ENCODE results near the gene KCNMA1. TPM values are rescaled to one million over a fixed set of nuclear protein-coding genes. Genes with fewer than 3 reads are reported as not detected.

The KCNMA1 gene
- total RNA-seq, 1 donor from 2014 or later, result 30.1 TPM

DNA sequence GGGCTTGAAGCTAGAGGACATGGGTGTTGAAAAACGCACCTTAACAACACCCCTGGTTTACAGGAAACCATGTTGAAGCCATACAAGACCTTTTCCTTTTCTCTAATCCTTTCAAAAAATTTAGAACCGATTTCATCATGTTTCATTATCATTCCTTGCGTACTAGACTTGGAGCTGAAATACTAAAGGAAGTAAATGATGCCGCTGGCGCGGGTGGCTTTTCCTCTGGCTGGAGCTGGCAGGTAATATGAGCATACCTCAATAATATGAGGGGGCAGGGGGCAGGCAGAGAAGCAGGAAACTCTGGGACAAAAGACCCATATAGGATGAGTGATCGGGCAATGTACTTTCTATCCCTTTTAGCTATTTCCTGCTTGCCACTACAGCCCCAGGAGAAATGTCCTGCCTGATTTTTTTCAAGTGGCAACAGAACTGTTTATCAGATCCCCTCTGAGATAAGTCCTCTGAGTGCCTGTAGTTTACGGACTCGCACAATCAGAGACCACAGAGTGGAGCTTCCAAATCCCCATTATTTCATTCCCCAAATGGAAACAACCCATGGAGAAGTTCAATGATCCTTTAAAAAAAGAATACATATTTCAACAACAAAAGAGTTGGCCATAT, 450.1 kb downstream of the KCNMA1 start:
- Mint-ChIP-seq H3K36me3 (no peaks in the 10 kb centered on the region), H3K27ac (peak overlapping the region; percentile 10), H3K27me3 (peaks cover 4% of the 10 kb centered on the region), H3K4me3 (peak overlapping the region; percentile 13), H3K9me3 (no peaks in the 10 kb centered on the region), H3K4me1 (ENCODE audit: unreplicated experiment) (peaks cover 23% of the 10 kb centered on the region)
- TF ChIP-seq, protein P1, sequence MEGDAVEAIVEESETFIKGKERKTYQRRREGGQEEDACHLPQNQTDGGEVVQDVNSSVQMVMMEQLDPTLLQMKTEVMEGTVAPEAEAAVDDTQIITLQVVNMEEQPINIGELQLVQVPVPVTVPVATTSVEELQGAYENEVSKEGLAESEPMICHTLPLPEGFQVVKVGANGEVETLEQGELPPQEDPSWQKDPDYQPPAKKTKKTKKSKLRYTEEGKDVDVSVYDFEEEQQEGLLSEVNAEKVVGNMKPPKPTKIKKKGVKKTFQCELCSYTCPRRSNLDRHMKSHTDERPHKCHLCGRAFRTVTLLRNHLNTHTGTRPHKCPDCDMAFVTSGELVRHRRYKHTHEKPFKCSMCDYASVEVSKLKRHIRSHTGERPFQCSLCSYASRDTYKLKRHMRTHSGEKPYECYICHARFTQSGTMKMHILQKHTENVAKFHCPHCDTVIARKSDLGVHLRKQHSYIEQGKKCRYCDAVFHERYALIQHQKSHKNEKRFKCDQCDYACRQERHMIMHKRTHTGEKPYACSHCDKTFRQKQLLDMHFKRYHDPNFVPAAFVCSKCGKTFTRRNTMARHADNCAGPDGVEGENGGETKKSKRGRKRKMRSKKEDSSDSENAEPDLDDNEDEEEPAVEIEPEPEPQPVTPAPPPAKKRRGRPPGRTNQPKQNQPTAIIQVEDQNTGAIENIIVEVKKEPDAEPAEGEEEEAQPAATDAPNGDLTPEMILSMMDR (conservative IDR thresholded peaks at IDR 0.05), result no peak
- DNase-seq (ENCODE audit: extremely low spot score, unreplicated experiment), result no peak

DNA sequence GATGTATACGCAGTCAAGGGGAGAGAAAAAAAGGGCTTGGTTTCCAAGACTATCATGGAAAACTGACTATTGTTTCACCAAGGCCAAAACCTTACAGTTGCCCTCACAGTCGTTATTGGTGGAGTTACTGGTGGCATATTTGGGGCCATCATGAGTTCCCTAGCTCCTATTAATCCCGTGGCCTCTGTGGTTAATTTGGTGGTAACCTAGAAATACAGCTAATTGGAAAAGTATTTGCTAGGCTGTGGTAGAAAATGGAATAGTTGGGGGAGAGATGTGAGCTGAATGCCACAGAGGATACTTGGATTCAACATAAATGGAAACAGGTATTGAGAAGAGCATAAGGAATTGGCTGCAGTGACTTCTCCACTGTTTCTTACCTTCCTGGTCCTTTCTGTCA, 450.7 kb downstream of the KCNMA1 start:
- Mint-ChIP-seq H3K27me3 (peaks cover 4% of the 10 kb centered on the region), H3K4me3 (no peak overlapping the region), H3K36me3 (no peaks in the 10 kb centered on the region), H3K27ac (no peak overlapping the region), H3K9me3 (no peaks in the 10 kb centered on the region), H3K4me1 (ENCODE audit: unreplicated experiment) (peaks cover 23% of the 10 kb centered on the region)
- no peak for DNase-seq (ENCODE audit: extremely low spot score, unreplicated experiment)
- TF ChIP-seq, protein P1 (conservative IDR thresholded peaks at IDR 0.05), result no peak

DNA sequence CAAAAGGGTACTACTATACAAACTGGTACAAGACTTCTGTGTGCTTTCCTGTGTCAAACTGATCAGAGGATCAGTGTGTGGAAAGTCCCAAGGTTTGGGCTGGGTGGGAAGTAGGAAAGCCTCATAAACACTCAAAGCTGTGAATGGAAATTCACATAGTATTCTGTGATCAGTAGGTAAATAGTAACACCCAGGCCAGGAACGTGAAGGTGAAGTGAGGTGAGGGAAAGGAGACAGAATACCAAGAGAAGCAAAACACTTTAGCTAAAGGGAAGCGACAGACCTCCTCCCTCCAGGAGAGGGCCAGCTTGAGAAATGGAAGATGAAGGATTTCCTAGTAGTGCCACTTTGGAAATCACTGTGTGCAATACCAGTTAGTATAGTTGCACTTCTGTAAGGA, 451.9 kb downstream of the KCNMA1 start:
- H3K27ac Mint-ChIP-seq, result peak overlapping the region; percentile 84
- H3K27me3 Mint-ChIP-seq, result peaks cover 4% of the 10 kb centered on the region
- H3K9me3 Mint-ChIP-seq, result no peaks in the 10 kb centered on the region
- peaks cover 23% of the 10 kb centered on the region for H3K4me1 Mint-ChIP-seq (ENCODE audit: unreplicated experiment)
- DNase-seq (ENCODE audit: extremely low spot score, unreplicated experiment), result no peak
- peak overlapping the region; percentile 22 for H3K4me3 Mint-ChIP-seq
- TF ChIP-seq, protein P1 (conservative IDR thresholded peaks at IDR 0.05), result no peak
- no peaks in the 10 kb centered on the region for H3K36me3 Mint-ChIP-seq

DNA sequence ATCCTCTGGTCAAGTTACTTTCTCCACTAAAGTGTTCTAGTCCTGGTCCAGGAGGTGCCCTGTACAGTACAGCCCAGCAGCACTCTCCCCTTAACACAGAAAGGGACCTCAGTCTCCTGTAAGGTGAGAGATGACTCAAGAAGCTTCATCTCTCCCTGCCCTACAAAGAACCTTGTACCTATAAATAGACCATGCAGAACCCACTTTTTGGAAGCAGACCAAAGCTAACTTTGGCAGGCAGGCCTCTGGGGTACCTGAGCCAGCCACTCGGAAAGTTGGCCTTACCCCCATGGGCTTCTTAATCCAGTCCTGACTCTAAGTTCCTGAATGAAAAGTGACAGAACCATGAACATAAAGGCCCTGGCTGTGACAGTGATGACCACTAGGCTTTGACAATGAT, 454.8 kb downstream of the KCNMA1 start:
- TF ChIP-seq, protein P1 (conservative IDR thresholded peaks at IDR 0.05), result no peak

DNA sequence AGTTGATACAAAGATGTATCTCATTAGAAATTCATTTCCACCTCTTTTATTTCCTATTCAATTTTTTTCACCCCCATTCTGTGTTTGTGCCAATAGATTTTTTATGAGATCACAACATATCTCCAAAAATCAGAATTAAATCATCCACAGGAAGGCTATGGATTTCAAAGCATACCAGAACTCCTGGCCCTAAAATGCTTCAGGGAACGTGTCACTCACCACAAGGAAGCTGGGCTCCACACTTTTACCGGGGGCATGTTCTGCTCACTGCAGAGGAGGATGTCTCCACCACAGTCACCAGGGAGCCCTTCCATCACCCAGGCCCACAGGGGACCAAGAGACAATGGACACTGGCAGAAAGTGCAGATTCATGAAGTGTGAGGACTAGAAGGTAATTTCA, 456.8 kb downstream of the KCNMA1 start:
- H3K9me3 Mint-ChIP-seq, result no peaks in the 10 kb centered on the region
- no peak overlapping the region for H3K4me3 Mint-ChIP-seq
- TF ChIP-seq, protein P1 (conservative IDR thresholded peaks at IDR 0.05), result no peak
- peaks cover 8% of the 10 kb centered on the region for H3K4me1 Mint-ChIP-seq (ENCODE audit: unreplicated experiment)
- no peaks in the 10 kb centered on the region for H3K36me3 Mint-ChIP-seq
- peaks cover 31% of the 10 kb centered on the region for H3K27me3 Mint-ChIP-seq
- H3K27ac Mint-ChIP-seq, result no peak overlapping the region
- no peak for DNase-seq (ENCODE audit: extremely low spot score, unreplicated experiment)

More for the DNA sequence above, 454.8 kb downstream of the KCNMA1 start:
- Mint-ChIP-seq H3K27ac (no peak overlapping the region), H3K27me3 (peaks cover 23% of the 10 kb centered on the region), H3K36me3 (no peaks in the 10 kb centered on the region), H3K4me1 (ENCODE audit: unreplicated experiment) (peaks cover 21% of the 10 kb centered on the region), H3K4me3 (no peak overlapping the region), H3K9me3 (no peaks in the 10 kb centered on the region)
- DNase-seq (ENCODE audit: extremely low spot score, unreplicated experiment), result no peak
